ENCODE measurements around the gene EARS2.
"Not testable (repeated sequence)": the region's sequence is repeated elsewhere in the genome, so short reads cannot be mapped to it uniquely, and the experiment has no call there.

Gene EARS2

GRCh38 chr16:23505671-23506605 is 51.2 kb downstream of the EARS2 start:
- DNase-seq (ENCODE audit: low read depth): no peak

GRCh38 chr16:23505180-23505665 is 51.9 kb downstream of the EARS2 start:
- no peak for DNase-seq (ENCODE audit: low read depth)

DNA sequence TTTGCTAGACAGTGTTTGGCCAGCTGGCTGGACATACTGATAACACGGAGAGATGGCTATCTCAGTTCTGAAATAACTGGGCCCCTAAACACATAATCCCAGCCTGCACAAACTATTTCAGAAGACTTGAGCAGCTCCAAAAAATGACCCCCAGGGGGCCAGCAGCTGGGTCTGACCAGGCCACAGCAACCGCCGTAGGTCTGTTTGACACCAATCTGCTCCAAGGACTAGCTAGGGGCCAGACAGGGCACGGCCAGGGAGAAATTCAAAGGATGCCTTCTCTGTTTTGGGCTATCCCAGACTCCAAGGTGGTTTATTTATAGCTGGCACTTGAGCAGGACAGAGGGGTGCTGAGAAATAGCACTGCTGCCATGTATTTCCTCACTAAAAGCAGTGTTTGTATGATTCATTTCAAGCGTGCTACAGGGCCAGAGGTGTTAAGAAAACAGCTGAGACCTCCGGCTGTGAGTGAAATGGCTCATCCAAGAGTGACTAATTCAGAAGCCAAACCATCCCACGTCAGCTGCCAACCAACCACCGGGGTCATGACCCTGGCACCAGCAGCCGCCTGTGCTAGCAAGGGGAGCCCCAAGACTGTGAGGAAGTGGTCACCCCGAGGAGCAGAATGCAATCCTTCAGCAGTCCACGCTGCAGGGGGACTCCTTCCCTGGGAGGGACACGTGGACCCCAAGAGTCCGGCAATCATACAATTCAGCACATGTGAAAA is 52.5 kb downstream of the EARS2 start:
- peak; percentile 82 for DNase-seq (ENCODE audit: low read depth)

- peak; percentile 44 for DNase-seq (ENCODE audit: low read depth)
Measured at GRCh38 chr16:23504076-23504452, 53.1 kb downstream of the EARS2 start.

DNA sequence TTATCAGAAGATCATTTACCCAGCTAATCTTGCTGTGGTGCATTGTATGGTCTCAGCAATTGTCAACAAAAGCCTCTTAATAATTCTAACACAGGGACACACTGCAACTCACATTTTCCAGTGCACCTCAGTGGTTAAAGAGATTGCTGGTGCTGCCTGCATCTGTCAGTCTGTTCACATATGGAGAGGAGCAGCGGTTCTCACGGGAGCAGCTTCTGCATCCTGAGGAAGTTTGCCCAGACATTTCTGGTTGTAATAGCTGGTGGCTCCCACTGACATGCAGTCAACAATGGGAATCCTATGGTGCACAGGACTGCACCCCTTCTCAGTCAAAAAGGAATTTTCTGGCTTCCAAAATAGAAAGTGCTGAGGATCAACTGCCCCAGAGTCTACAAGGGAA is 54.7 kb downstream of the EARS2 start:
- no peak for DNase-seq (ENCODE audit: low read depth)

GRCh38 chr16:23501291-23501690 is 55.9 kb downstream of the EARS2 start:
- DNase-seq (ENCODE audit: low read depth): no peak

- DNase-seq (ENCODE audit: low read depth): no peak
Measured at GRCh38 chr16:23500862-23501225, 56.3 kb downstream of the EARS2 start.

GRCh38 chr16:23500212-23500861 is 56.8 kb downstream of the EARS2 start:
- no peak for DNase-seq (ENCODE audit: low read depth)

GRCh38 chr16:23499801-23500200 is 57.3 kb downstream of the EARS2 start:
- DNase-seq (ENCODE audit: low read depth): no peak

DNA sequence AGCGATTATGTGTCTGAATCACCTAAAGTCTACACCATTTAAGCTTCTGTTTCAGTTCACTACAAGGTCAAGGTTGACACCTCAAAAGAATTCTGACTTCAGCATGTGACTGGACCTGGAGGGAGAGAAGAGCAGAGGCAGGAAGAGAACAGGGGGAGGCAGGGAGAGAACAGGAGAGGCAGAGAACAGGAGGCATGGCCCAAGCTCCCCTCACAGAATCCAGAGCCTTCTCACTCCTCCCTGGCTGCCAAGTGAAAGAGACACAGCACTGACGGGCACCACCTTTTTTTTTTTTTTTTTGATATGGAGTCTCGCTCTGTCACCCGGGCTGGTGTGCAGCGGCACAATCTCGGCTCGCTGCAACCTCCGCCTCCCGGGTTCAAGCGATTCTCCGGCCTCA is 58.3 kb downstream of the EARS2 start:
- DNase-seq (ENCODE audit: low read depth): no peak

- no peak for DNase-seq (ENCODE audit: low read depth)
Measured at GRCh38 chr16:23497543-23497868, 59.6 kb downstream of the EARS2 start.

- peak; percentile 54 for DNase-seq (ENCODE audit: low read depth)
Measured at GRCh38 chr16:23496821-23497542, 60.2 kb downstream of the EARS2 start.

DNA sequence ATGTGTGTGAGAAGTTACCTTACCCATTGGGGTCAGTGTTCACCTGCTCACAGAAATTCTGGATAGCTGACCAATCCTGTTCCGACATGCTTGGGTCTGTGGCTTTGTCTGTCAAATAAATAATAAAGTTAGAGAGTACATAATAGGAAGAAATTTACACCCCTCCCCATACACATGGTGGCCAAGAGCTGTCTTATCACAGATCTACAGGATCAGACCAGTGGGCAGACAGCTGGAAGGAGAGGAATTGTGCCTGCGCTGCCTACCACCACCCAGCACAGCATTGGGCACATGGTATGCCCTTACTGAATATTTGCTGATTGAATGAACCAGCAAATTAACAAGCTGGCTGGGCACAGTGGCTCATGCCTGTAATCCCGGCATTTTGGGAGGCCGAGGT is 61.5 kb downstream of the EARS2 start:
- DNase-seq (ENCODE audit: low read depth): no peak

- DNase-seq (ENCODE audit: low read depth): no peak
Measured at GRCh38 chr16:23494188-23494587, 63.0 kb downstream of the EARS2 start.

- DNase-seq (ENCODE audit: low read depth): no peak
Measured at GRCh38 chr16:23491490-23492391, 65.4 kb downstream of the EARS2 start.

GRCh38 chr16:23486480-23486879 is 70.7 kb downstream of the EARS2 start:
- no peak for DNase-seq (ENCODE audit: low read depth)

DNA sequence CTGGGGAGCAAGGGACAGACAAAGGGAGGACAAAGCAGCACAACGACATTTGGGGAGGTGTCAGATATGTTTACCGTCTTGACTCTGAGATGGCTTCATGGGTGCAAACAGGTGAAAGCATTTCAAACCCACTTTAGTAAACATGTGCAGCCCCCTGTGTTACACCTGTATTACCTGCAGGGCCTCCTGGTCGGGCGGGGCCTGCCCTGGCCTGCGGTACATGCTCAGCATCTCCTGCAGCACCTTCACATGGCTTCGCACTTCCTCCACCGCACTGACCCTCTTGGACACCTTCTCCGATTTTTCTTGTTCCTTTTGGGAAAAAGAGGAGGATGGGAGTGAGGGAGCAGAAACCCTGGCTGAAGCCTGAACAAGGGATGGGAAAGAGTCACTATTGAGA is 71.3 kb downstream of the EARS2 start:
- DNase-seq (ENCODE audit: low read depth): no peak

DNA sequence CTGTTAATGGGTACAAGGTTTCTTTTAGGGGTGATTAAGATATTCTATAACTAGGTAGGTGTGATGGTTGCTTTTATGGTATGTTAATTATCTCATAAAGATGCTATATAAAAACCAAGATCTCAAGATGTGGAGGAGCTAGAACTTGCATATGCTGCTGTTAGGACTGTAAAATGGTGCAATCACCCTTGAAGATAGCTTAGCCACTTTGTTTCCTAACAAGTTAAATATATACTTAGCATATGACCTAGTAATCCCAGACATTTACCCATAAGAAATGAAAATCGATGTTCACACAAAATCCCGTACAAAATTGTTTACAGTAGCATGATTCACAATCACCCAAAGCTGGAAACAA is 71.9 kb downstream of the EARS2 start:
- no peak for DNase-seq (ENCODE audit: low read depth)

- no peak for DNase-seq (ENCODE audit: low read depth)
Measured at GRCh38 chr16:23484510-23485256, 72.5 kb downstream of the EARS2 start.

- DNase-seq (ENCODE audit: low read depth): not testable (repeated sequence)
Measured at GRCh38 chr16:23483492-23483891, 73.7 kb downstream of the EARS2 start.

Data from fibroblast of gingiva (primary cell).